HCT116 (cell line): ENCODE results near the gene SMARCAD1. TPM values are rescaled to one million over a fixed set of nuclear protein-coding genes. Genes with fewer than 3 reads are reported as not detected.
A peak's percentile ranks its signal among the peaks of the same experiment; 100 is the strongest.

ENCODE experiments used
- ATAC-seq: fragments of 200-7000 bp; cut with Tn5 transposase; 2 replicates; pipeline ENCODE4 v1.9.1; 2020; ENCODE audit warnings: mild to moderate bottlenecking, moderate library complexity
- BruUV-seq: library from RNA; stranded (reverse); fragments of 400-500 nt; replicated peaks from 2 replicates; lab custom pipeline; 2021; lab: Mats Ljungman, UMichigan
- CTCF ChIA-PET: fragments of 300-600 bp; sonication (Branson Sonifier 250); formaldehyde crosslinking; loops from one replicate; lab custom pipeline; 2021; ENCODE audit warnings: antibody characterized with exemption; lab: Charles Lee
- POLR2A ChIA-PET: fragments of 300-600, 350-600 bp; sonication (Branson Sonifier 250); formaldehyde crosslinking; loops from one replicate; lab custom pipeline; 2021; ENCODE audit warnings: antibody characterized with exemption; lab: Charles Lee
- RAD21 ChIA-PET, 2 experiments: fragments of 300-600 bp; sonication (Branson Sonifier 250); formaldehyde crosslinking; loops; one replicate each; lab custom pipeline; 2023; ENCODE audit warnings: low total read pairs in 2 of 2; ENCODE audit not compliant: uncharacterized antibody in 2 of 2, unreplicated experiment in 2 of 2, low non-redundant PET in 1 of 2; lab: Charles Lee
- DNase-seq: peaks from one replicate; pipeline ENCODE4 v3.0.0-alpha.2; 2010; ENCODE audit warnings: low read depth, low spot score
- H2AFZ ChIP-seq: fragments of 200-600 bp; shearing (Covaris generic), sonication (generic); 2 replicates; pipeline ENCODE4 v1.6.1; 2017; ENCODE audit warnings: low read depth, mixed run types, mixed read lengths, antibody characterized with exemption, low read length; ENCODE audit not compliant: poor library complexity, severe bottlenecking
- H3K27ac ChIP-seq: 2 replicates; pipeline ENCODE4 v1.5.1; 2012; ENCODE audit warnings: low read depth, low read length
- H3K27me3 ChIP-seq: fragments of 200-600 bp; sonication (generic); 2 replicates; pipeline ENCODE4 v1.6.1; 2016; ENCODE audit warnings: mixed run types, low read length, mixed read lengths; ENCODE audit not compliant: insufficient read depth
- H3K36me3 ChIP-seq, 2 experiments: fragments of 200-500 bp in 1 of 2; fragments of 200-600 bp in 1 of 2; sonication (Bioruptor generic) in 1 of 2; sonication (generic) in 1 of 2; 2 replicates each; pipeline versions ENCODE4 v1.5.1 to v1.6.1; 2014 to 2016; ENCODE audit warnings: low read length in 2 of 2, inconsistent platforms in 1 of 2, mixed read lengths in 1 of 2, mixed run types in 1 of 2; ENCODE audit not compliant: insufficient read depth in 2 of 2, control insufficient read depth in 1 of 2
- H3K4me1 ChIP-seq, 2 experiments: fragments of 200-600 bp in 1 of 2; sonication (generic) in 1 of 2; 2 replicates each; pipeline versions ENCODE4 v1.5.1 to v1.6.1; 2012 to 2017; ENCODE audit warnings: low read length in 2 of 2, inconsistent platforms in 1 of 2, mild to moderate bottlenecking in 1 of 2, mixed read lengths in 1 of 2, mixed run types in 1 of 2, moderate library complexity in 1 of 2; ENCODE audit not compliant: insufficient read depth in 2 of 2, control insufficient read depth in 1 of 2
- H3K4me2 ChIP-seq: fragments of 200-600 bp; sonication (generic); 2 replicates; pipeline ENCODE4 v1.6.1; 2017; ENCODE audit warnings: mixed run types, low read length, mixed read lengths
- H3K4me3 ChIP-seq, 2 experiments: fragments of 200-600 bp in 1 of 2; sonication (generic) in 1 of 2; replicated peaks in 1 of 2; 2 replicates each; pipeline ENCODE4 v1.5.1; 2011 to 2016; ENCODE audit warnings: low read length in 2 of 2, control low read depth in 1 of 2, low read depth in 1 of 2, mild to moderate bottlenecking in 1 of 2, mixed read lengths in 1 of 2, mixed run types in 1 of 2
- H3K79me2 ChIP-seq: fragments of 200-600 bp; sonication (generic); 2 replicates; pipeline ENCODE4 v1.6.1; 2017; ENCODE audit warnings: mild to moderate bottlenecking, mixed run types, low read length, moderate library complexity, mixed read lengths; ENCODE audit not compliant: insufficient read depth
- H3K9ac ChIP-seq: fragments of 200-600 bp; sonication (generic); 2 replicates; pipeline ENCODE4 v1.6.1; 2016; ENCODE audit warnings: low read length, mixed read lengths
- H3K9me2 ChIP-seq: fragments of 200-600 bp; sonication (generic), shearing (Covaris generic); 2 replicates; pipeline ENCODE4 v1.6.1; 2017; ENCODE audit warnings: mixed run types, mild to moderate bottlenecking, moderate library complexity; ENCODE audit not compliant: insufficient read depth
- H3K9me3 ChIP-seq, 2 experiments: fragments of 200-500 bp in 1 of 2; fragments of 200-600 bp in 1 of 2; sonication (Bioruptor generic) in 1 of 2; sonication (generic) in 1 of 2; 2 replicates each; pipeline ENCODE4 v1.6.1; 2014 to 2017; ENCODE audit warnings: low read length in 2 of 2, mixed read lengths in 2 of 2, inconsistent platforms in 1 of 2, low read depth in 1 of 2, mild to moderate bottlenecking in 1 of 2, mixed run types in 1 of 2, moderate library complexity in 1 of 2; ENCODE audit not compliant: control insufficient read depth in 1 of 2, insufficient read depth in 1 of 2
- H4K20me1 ChIP-seq: fragments of 200-600 bp; sonication (generic), shearing (Covaris generic); 2 replicates; pipeline ENCODE4 v1.6.1; 2017; ENCODE audit warnings: mixed run types, mild to moderate bottlenecking, moderate library complexity; ENCODE audit not compliant: insufficient read depth
- RAD21 ChIP-seq: IDR thresholded peaks from 2 replicates; pipeline ENCODE4 v1.6.1; 2012; ENCODE audit warnings: low read depth, mild to moderate bottlenecking
- ZNF274 ChIP-seq: fragments of 200-500 bp; sonication (Bioruptor generic); IDR thresholded peaks from 2 replicates; pipeline ENCODE4 v1.6.1; 2014; ENCODE audit warnings: mild to moderate bottlenecking, low read depth, low read length, inconsistent platforms
- intact Hi-C: fragments of 100-400 bp; cut with micrococcal nuclease; formaldehyde crosslinking; loops from 2 replicates; pipeline ENCODE4 v1.10.0; 2022
- total RNA-seq: library from RNA; stranded (reverse); gene quantifications from one replicate; pipeline ENCODE4 v1.2.1, GENCODE V29; 2021; ENCODE audit not compliant: unreplicated experiment
- TF ChIP-seq, protein P1 (sequence below): IDR thresholded peaks from 2 replicates; pipeline ENCODE4 v1.6.1; 2012; ENCODE audit warnings: low read depth
- TF ChIP-seq, protein P2 (sequence below): IDR thresholded peaks from 2 replicates; pipeline ENCODE4 v1.6.1; 2011; ENCODE audit warnings: mild to moderate bottlenecking, low read length, moderate library complexity; ENCODE audit not compliant: insufficient replicate concordance; ENCODE audit errors: extremely low read depth
- TF ChIP-seq, protein P3 (sequence below): IDR thresholded peaks from 2 replicates; pipeline ENCODE4 v1.6.1; 2012
- TF ChIP-seq, protein P4 (sequence below), 3 experiments: fragments of 200-600 bp in 1 of 3; sonication (generic) in 1 of 3; IDR thresholded peaks in 2 of 3; conservative IDR thresholded peaks in 1 of 3; 2 replicates each; pipeline ENCODE4 v1.5.1; 2012 to 2017; ENCODE audit warnings: low read depth in 2 of 3, low read length in 2 of 3, antibody characterized with exemption in 1 of 3, borderline replicate concordance in 1 of 3, control low read depth in 1 of 3, mild to moderate bottlenecking in 1 of 3, mixed read lengths in 1 of 3, mixed run types in 1 of 3, moderate library complexity in 1 of 3; ENCODE audit not compliant: insufficient read depth in 1 of 3

SMARCAD1 gene
- total RNA-seq, 1 experiment from 2014 or later = 33.6 TPM

DNA sequence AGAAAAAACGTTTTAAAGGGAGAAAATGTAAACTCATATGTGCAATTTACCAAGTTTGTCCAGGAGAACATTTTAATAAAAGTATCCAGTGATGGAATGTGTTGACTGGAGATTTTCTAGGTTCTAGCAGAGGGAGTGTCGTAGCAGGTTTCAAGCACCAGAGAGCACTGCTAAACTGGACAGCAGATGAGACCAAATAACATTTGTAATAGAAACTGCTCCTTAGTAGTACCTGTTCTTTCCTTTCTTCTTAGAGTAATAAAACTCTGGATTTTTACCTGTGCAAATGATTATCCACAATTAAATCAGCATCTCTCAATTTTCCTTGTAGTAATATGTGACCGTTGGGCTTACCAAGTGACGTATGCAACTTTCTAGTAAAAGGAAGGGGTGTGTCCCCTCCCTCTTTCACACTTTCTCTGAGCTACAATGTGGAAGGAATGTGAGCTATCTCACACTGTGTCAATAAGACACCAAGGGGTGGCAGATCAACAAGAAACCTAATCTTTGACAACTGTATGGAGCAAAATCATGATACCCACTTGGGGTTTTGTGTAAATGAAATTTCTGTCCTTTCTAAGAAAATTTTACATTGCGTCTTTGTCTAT is 125.4 kb downstream of the SMARCAD1 start:
- H3K79me2 ChIP-seq = no peaks in the 10 kb centered on the region
- 0 out of 2 replicates have a peak, but pooled peaks have one; percentile 44 for ATAC-seq
- H3K9me2 ChIP-seq = no peaks in the 10 kb centered on the region
- no peak overlapping the region for H3K4me2 ChIP-seq
- BruUV-seq = no TSS peak
- intact Hi-C loops = no loop called here
- no peak overlapping the region for H3K4me3 ChIP-seq
- RAD21 ChIA-PET = interaction anchor here in 1 of 2 experiments (1.2 kb wide), 1 partner anchor 791 kb away, joined by 3 read pairs; no protein-coding TSS in a partner anchor
- TF ChIP-seq ZNF274 (no peak), RAD21 (peak; percentile 35)
- TF ChIP-seq, protein P1, sequence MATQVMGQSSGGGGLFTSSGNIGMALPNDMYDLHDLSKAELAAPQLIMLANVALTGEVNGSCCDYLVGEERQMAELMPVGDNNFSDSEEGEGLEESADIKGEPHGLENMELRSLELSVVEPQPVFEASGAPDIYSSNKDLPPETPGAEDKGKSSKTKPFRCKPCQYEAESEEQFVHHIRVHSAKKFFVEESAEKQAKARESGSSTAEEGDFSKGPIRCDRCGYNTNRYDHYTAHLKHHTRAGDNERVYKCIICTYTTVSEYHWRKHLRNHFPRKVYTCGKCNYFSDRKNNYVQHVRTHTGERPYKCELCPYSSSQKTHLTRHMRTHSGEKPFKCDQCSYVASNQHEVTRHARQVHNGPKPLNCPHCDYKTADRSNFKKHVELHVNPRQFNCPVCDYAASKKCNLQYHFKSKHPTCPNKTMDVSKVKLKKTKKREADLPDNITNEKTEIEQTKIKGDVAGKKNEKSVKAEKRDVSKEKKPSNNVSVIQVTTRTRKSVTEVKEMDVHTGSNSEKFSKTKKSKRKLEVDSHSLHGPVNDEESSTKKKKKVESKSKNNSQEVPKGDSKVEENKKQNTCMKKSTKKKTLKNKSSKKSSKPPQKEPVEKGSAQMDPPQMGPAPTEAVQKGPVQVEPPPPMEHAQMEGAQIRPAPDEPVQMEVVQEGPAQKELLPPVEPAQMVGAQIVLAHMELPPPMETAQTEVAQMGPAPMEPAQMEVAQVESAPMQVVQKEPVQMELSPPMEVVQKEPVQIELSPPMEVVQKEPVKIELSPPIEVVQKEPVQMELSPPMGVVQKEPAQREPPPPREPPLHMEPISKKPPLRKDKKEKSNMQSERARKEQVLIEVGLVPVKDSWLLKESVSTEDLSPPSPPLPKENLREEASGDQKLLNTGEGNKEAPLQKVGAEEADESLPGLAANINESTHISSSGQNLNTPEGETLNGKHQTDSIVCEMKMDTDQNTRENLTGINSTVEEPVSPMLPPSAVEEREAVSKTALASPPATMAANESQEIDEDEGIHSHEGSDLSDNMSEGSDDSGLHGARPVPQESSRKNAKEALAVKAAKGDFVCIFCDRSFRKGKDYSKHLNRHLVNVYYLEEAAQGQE = no peak
- TF ChIP-seq, protein P2, sequence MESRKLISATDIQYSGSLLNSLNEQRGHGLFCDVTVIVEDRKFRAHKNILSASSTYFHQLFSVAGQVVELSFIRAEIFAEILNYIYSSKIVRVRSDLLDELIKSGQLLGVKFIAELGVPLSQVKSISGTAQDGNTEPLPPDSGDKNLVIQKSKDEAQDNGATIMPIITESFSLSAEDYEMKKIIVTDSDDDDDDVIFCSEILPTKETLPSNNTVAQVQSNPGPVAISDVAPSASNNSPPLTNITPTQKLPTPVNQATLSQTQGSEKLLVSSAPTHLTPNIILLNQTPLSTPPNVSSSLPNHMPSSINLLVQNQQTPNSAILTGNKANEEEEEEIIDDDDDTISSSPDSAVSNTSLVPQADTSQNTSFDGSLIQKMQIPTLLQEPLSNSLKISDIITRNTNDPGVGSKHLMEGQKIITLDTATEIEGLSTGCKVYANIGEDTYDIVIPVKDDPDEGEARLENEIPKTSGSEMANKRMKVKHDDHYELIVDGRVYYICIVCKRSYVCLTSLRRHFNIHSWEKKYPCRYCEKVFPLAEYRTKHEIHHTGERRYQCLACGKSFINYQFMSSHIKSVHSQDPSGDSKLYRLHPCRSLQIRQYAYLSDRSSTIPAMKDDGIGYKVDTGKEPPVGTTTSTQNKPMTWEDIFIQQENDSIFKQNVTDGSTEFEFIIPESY = no peak
- TF ChIP-seq, protein P3, sequence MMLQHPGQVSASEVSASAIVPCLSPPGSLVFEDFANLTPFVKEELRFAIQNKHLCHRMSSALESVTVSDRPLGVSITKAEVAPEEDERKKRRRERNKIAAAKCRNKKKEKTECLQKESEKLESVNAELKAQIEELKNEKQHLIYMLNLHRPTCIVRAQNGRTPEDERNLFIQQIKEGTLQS = no peak
- TF ChIP-seq, protein P4, sequence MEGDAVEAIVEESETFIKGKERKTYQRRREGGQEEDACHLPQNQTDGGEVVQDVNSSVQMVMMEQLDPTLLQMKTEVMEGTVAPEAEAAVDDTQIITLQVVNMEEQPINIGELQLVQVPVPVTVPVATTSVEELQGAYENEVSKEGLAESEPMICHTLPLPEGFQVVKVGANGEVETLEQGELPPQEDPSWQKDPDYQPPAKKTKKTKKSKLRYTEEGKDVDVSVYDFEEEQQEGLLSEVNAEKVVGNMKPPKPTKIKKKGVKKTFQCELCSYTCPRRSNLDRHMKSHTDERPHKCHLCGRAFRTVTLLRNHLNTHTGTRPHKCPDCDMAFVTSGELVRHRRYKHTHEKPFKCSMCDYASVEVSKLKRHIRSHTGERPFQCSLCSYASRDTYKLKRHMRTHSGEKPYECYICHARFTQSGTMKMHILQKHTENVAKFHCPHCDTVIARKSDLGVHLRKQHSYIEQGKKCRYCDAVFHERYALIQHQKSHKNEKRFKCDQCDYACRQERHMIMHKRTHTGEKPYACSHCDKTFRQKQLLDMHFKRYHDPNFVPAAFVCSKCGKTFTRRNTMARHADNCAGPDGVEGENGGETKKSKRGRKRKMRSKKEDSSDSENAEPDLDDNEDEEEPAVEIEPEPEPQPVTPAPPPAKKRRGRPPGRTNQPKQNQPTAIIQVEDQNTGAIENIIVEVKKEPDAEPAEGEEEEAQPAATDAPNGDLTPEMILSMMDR (IDR thresholded peaks at IDR 0.05 in 2 of 3, conservative IDR thresholded peaks at IDR 0.05 in 1 of 3; ENCODE audit: borderline replicate concordance in 1 of 3, insufficient read depth in 1 of 3, low read depth in 2 of 3, low read length in 2 of 3) = peak; percentile 10 to 33 (median 19); a peak in 3 of 6 replicates
- TF ChIP-seq, all 23 proteins: peak for 2
- DNase-seq = no peak
- H2AFZ ChIP-seq = no peak overlapping the region
- POLR2A ChIA-PET = no interaction called here
- CTCF ChIA-PET = no interaction called here
- H4K20me1 ChIP-seq = no peaks in the 10 kb centered on the region
- no peak overlapping the region for H3K9ac ChIP-seq
- H3K4me1 ChIP-seq = no peaks in the 10 kb centered on the region
- no peaks in the 10 kb centered on the region for H3K27me3 ChIP-seq
- no peak overlapping the region for H3K27ac ChIP-seq
- no peaks in the 10 kb centered on the region for H3K9me3 ChIP-seq
- no peaks in the 10 kb centered on the region for H3K36me3 ChIP-seq
